HCT116 (cell line): ENCODE data around the gene SMAGP.

Experiments used
- ATF3 ChIP-seq: IDR thresholded peaks from 2 replicates; pipeline ENCODE4 v1.6.1; 2012
- CEBPB ChIP-seq: IDR thresholded peaks from 2 replicates; pipeline ENCODE4 v1.6.1; 2012; ENCODE audit warnings: low read depth
- CTCF ChIP-seq, 3 experiments: fragments of 200-600 bp in 1 of 3; sonication (generic) in 1 of 3; IDR thresholded peaks in 2 of 3; conservative IDR thresholded peaks in 1 of 3; 2 replicates each; pipeline ENCODE4 v1.5.1; 2012 to 2017; ENCODE audit warnings: low read depth in 2 of 3, low read length in 2 of 3, antibody characterized with exemption in 1 of 3, borderline replicate concordance in 1 of 3, control low read depth in 1 of 3, mild to moderate bottlenecking in 1 of 3, mixed read lengths in 1 of 3, mixed run types in 1 of 3, moderate library complexity in 1 of 3; ENCODE audit not compliant: insufficient read depth in 1 of 3
- EZH2 ChIP-seq: fragments of 200-600 bp; sonication (generic); IDR thresholded peaks from 2 replicates; pipeline ENCODE4 v1.6.1; 2017; ENCODE audit warnings: antibody characterized with exemption, mixed run types
- EZH2phosphoT487 ChIP-seq: fragments of 200-600 bp; IDR thresholded peaks from 2 replicates; pipeline ENCODE4 v1.6.1; 2018; ENCODE audit warnings: antibody characterized with exemption, borderline replicate concordance
- MAX ChIP-seq: IDR thresholded peaks from 2 replicates; pipeline ENCODE4 v1.6.1; 2012
- POLR2A ChIP-seq: IDR thresholded peaks from 2 replicates; pipeline ENCODE4 v1.7.0; 2011; ENCODE audit warnings: borderline replicate concordance; ENCODE audit not compliant: insufficient read depth, insufficient read length; ENCODE audit errors: extremely low read depth
- RAD21 ChIP-seq: IDR thresholded peaks from 2 replicates; pipeline ENCODE4 v1.6.1; 2012; ENCODE audit warnings: low read depth, mild to moderate bottlenecking
- REST ChIP-seq: IDR thresholded peaks from 2 replicates; pipeline ENCODE4 v1.6.1; 2012; ENCODE audit warnings: low read depth
- YY1 ChIP-seq: IDR thresholded peaks from 2 replicates; pipeline ENCODE4 v1.6.1; 2011; ENCODE audit warnings: low read length, low read depth, moderate library complexity, mild to moderate bottlenecking; ENCODE audit not compliant: insufficient replicate concordance; ENCODE audit errors: extremely low read depth

- TF ChIP-seq CTCF (IDR thresholded peaks at IDR 0.05 in 2 of 3, conservative IDR thresholded peaks at IDR 0.05 in 1 of 3; ENCODE audit: borderline replicate concordance in 1 of 3, insufficient read depth in 1 of 3, low read depth in 2 of 3, low read length in 2 of 3): no peak
- TF ChIP-seq POLR2A: no peak
- no peak for TF ChIP-seq REST
- no peak for TF ChIP-seq EZH2phosphoT487
- no peak for TF ChIP-seq CEBPB
- TF ChIP-seq EZH2: no peak
- no peak for TF ChIP-seq YY1
- no peak for TF ChIP-seq ATF3
- TF ChIP-seq RAD21: no peak
- TF ChIP-seq MAX: no peak
Measured at GRCh38 chr12:51210690-51211395, 59.4 kb downstream of the SMAGP start.
